Cortex of kidney (tissue), 1 donor: ENCODE data around the gene STK32B.
"Not testable (repeated sequence)": the region's sequence is repeated elsewhere in the genome, so short reads cannot be mapped to it uniquely, and the experiment has no call there.

ENCODE experiments used
- DNase-seq: peaks from one replicate; lab custom pipeline; 2025; lab: John Stamatoyannopoulos, UW

Gene STK32B

GRCh38 chr4:5395781-5396180, 344.5 kb downstream of the STK32B start:
- no peak for DNase-seq

- DNase-seq = no peak
Observed at GRCh38 chr4:5398056-5398455, 346.8 kb downstream of the STK32B start.

- no peak for DNase-seq
Observed at GRCh38 chr4:5399124-5399523, 347.8 kb downstream of the STK32B start.

GRCh38 chr4:5399790-5400421, 348.6 kb downstream of the STK32B start:
- DNase-seq = no peak

- no peak for DNase-seq
Observed at GRCh38 chr4:5403746-5404497, 352.6 kb downstream of the STK32B start.

GRCh38 chr4:5409237-5409636, 358.0 kb downstream of the STK32B start:
- DNase-seq = no peak

- DNase-seq = no peak
Observed at GRCh38 chr4:5409972-5410618, 358.8 kb downstream of the STK32B start.

GRCh38 chr4:5412296-5412695, 361.0 kb downstream of the STK32B start:
- no peak for DNase-seq

- DNase-seq = no peak
Observed at GRCh38 chr4:5412751-5413150, 361.5 kb downstream of the STK32B start.

- DNase-seq = no peak
Observed at GRCh38 chr4:5416637-5417036, 365.4 kb downstream of the STK32B start.

GRCh38 chr4:5420266-5420665, 369.0 kb downstream of the STK32B start:
- DNase-seq = no peak

GRCh38 chr4:5421416-5421815, 370.1 kb downstream of the STK32B start:
- no peak for DNase-seq

- DNase-seq = no peak
Observed at GRCh38 chr4:5422195-5422594, 370.9 kb downstream of the STK32B start.

- DNase-seq = no peak
Observed at GRCh38 chr4:5423670-5424069, 372.4 kb downstream of the STK32B start.

GRCh38 chr4:5424211-5424610, 372.9 kb downstream of the STK32B start:
- no peak for DNase-seq

GRCh38 chr4:5424901-5425300, 373.6 kb downstream of the STK32B start:
- no peak for DNase-seq

GRCh38 chr4:5429747-5430146, 378.5 kb downstream of the STK32B start:
- no peak for DNase-seq

- no peak for DNase-seq
Observed at GRCh38 chr4:5433196-5433595, 381.9 kb downstream of the STK32B start.

GRCh38 chr4:5435201-5435600, 383.9 kb downstream of the STK32B start:
- DNase-seq = no peak

- no peak for DNase-seq
Observed at GRCh38 chr4:5435823-5436222, 384.5 kb downstream of the STK32B start.

- not testable (repeated sequence) for DNase-seq
Observed at GRCh38 chr4:5443976-5444802, 392.9 kb downstream of the STK32B start.

- DNase-seq = no peak
Observed at GRCh38 chr4:5444918-5445517, 393.7 kb downstream of the STK32B start.
